Left cardiac atrium (tissue), 4 donors: ENCODE data around the gene RIOK1. TPM values are rescaled to one million over a fixed set of nuclear protein-coding genes. Genes with fewer than 3 reads are reported as not detected.

Experiments
- ATAC-seq, 2 donors: fragments of 200-7000 bp; cut with Tn5 transposase; one replicate each; pipeline ENCODE4 v1.9.1; 2020; ENCODE audit warnings: mild to moderate bottlenecking in 2 of 2, moderate library complexity in 2 of 2
- DNase-seq: peaks from one replicate; pipeline ENCODE4 v3.0.0-alpha.2; 2020
- intact Hi-C, 2 donors: fragments of 100-400 bp; cut with DNase I; formaldehyde crosslinking; loops; one replicate each; pipeline versions ENCODE4 v1.14.1 to v1.15.1; 2022 to 2023
- total RNA-seq, 2 donors: library from RNA; stranded (reverse); fragmentation: NEBNext Ultra II Directional; extraction: Animal tissue kit (Norgen Biotek cat#: 25700); gene quantifications; one replicate each; pipeline ENCODE4 v1.2.1, GENCODE V29; 2021
- donor health status: DM: no; HTN: yes; CAD: no.
- donor health status: DM: no; HTN: yes; CAD: no; lungs with severe emphysema.
- donor health status: DM: yes; HTN: yes; CAD: no.
- donor health status: Dilated cardiomyopathy.

RIOK1 gene
- total RNA-seq, 2 donors from 2014 or later = 10.0 to 16.4 TPM

- intact Hi-C loops = no loop called here
- ATAC-seq (peak in 1 of 2 donors; percentile 63), DNase-seq (no peak)
Observed at GRCh38 chr6:7402716-7403115, 13.1 kb downstream of the RIOK1 start.

GRCh38 chr6:7404546-7404945 is 14.9 kb downstream of the RIOK1 start:
- intact Hi-C loops = no loop called here
- DNase-seq = no peak
- ATAC-seq = no peak

GRCh38 chr6:7406743-7407142 is 17.1 kb downstream of the RIOK1 start:
- no peak for ATAC-seq
- intact Hi-C loops = no loop called here
- DNase-seq = no peak

GRCh38 chr6:7409740-7410139 is 20.1 kb downstream of the RIOK1 start:
- ATAC-seq (no peak), DNase-seq (no peak)
- intact Hi-C loops = loop anchor here in 1 of 2 donors (10.0 kb wide), 1 partner anchor 165 kb away; no protein-coding TSS in a partner anchor

- DNase-seq = no peak
- intact Hi-C loops = loop anchor here in 1 of 2 donors (10.0 kb wide), 1 partner anchor 164 kb away; no protein-coding TSS in a partner anchor
- ATAC-seq = no peak
Observed at GRCh38 chr6:7410851-7411250, 21.2 kb downstream of the RIOK1 start.

GRCh38 chr6:7411328-7411727 is 21.7 kb downstream of the RIOK1 start:
- intact Hi-C loops = loop anchor here in 1 of 2 donors (10.0 kb wide), 1 partner anchor 163 kb away; no protein-coding TSS in a partner anchor
- ATAC-seq (no peak), DNase-seq (no peak)

GRCh38 chr6:7413151-7413823 is 23.7 kb downstream of the RIOK1 start:
- ATAC-seq (no peak), DNase-seq (no peak)
- intact Hi-C loops = loop anchor here in 1 of 2 donors (10.0 kb wide), 1 partner anchor 162 kb away; no protein-coding TSS in a partner anchor

GRCh38 chr6:7414811-7415210 is 25.2 kb downstream of the RIOK1 start:
- DNase-seq = no peak
- peak; percentile 38 to 93 for ATAC-seq
- intact Hi-C loops = loop anchor here in 1 of 2 donors (10.0 kb wide), 1 partner anchor 160 kb away; no protein-coding TSS in a partner anchor

- DNase-seq (no peak), ATAC-seq (no peak)
- intact Hi-C loops = loop anchor here in 1 of 2 donors (10.0 kb wide), 1 partner anchor 157 kb away; no protein-coding TSS in a partner anchor
Observed at GRCh38 chr6:7417684-7418083, 28.1 kb downstream of the RIOK1 start.

- DNase-seq = no peak
- ATAC-seq = no peak
- intact Hi-C loops = loop anchor here in 1 of 2 donors (10.0 kb wide), 1 partner anchor 156 kb away; no protein-coding TSS in a partner anchor
Observed at GRCh38 chr6:7418238-7418905, 28.8 kb downstream of the RIOK1 start.

GRCh38 chr6:7419065-7419464 is 29.5 kb downstream of the RIOK1 start:
- intact Hi-C loops = loop anchor here in 1 of 2 donors (10.0 kb wide), 1 partner anchor 156 kb away; no protein-coding TSS in a partner anchor
- ATAC-seq = no peak
- DNase-seq = no peak

GRCh38 chr6:7421066-7421465 is 31.5 kb downstream of the RIOK1 start:
- ATAC-seq (no peak), DNase-seq (no peak)
- intact Hi-C loops = loop anchor here in 1 of 2 donors (5.0 kb wide), 2 partner anchors 141 to 191 kb away; no protein-coding TSS in a partner anchor

GRCh38 chr6:7424058-7424457 is 34.5 kb downstream of the RIOK1 start:
- intact Hi-C loops = loop anchor here in 1 of 2 donors (5.0 kb wide), 2 partner anchors 138 to 188 kb away; no protein-coding TSS in a partner anchor
- peak in 1 of 2 donors; percentile 38 for ATAC-seq

GRCh38 chr6:7424967-7425807 is 35.6 kb downstream of the RIOK1 start:
- DNase-seq = peak; percentile 46
- ATAC-seq = peak; percentile 86 to 94
- intact Hi-C loops = loop anchor here in 1 of 2 donors (5.0 kb wide), 2 partner anchors 137 to 187 kb away; no protein-coding TSS in a partner anchor

More at GRCh38 chr6:7424058-7424457, 34.5 kb downstream of the RIOK1 start:
- no peak for DNase-seq

GRCh38 chr6:7425808-7426190 is 36.2 kb downstream of the RIOK1 start:
- ATAC-seq = peak; percentile 10 to 21
- intact Hi-C loops = no loop called here
- no peak for DNase-seq

- no peak for ATAC-seq
- DNase-seq = no peak
- intact Hi-C loops = no loop called here
Observed at GRCh38 chr6:7426447-7427169, 37.0 kb downstream of the RIOK1 start.

GRCh38 chr6:7431313-7431673 is 41.7 kb downstream of the RIOK1 start:
- no peak for ATAC-seq
- DNase-seq = no peak
- intact Hi-C loops = no loop called here

- intact Hi-C loops = no loop called here
- DNase-seq = no peak
- ATAC-seq = peak in 1 of 2 donors; percentile 43
Observed at GRCh38 chr6:7431674-7432390, 42.2 kb downstream of the RIOK1 start.
